Body of pancreas (tissue), 4 donors: ENCODE data around the gene SLC19A1. TPM values are rescaled to one million over a fixed set of nuclear protein-coding genes. Genes with fewer than 3 reads are reported as not detected.

ENCODE experiments used
- ATAC-seq: fragments of 150-250 bp; one replicate; pipeline ENCODE4 v1.9.1; 2016
- DNase-seq, 4 donors: peaks; one replicate each; pipeline ENCODE4 v3.0.0-alpha.2; 2019
- H3K27ac ChIP-seq, 4 donors: fragments of 200-600 bp; sonication (generic); 1 replicate in 3 of 4; 2 replicates in 1 of 4; pipeline versions ENCODE4 v1.5.1 to v1.6.1; 2016 to 2019; ENCODE audit warnings: mild to moderate bottlenecking in 1 of 4, mixed read lengths in 1 of 4, moderate library complexity in 1 of 4
- H3K27me3 ChIP-seq, 2 donors: fragments of 200-600 bp; sonication (generic); one replicate each; pipeline ENCODE4 v1.6.0; 2016; ENCODE audit warnings: mild to moderate bottlenecking in 1 of 2
- H3K36me3 ChIP-seq, 2 donors: fragments of 200-600 bp; sonication (generic); replicated peaks in 1 of 2; 2 replicates each; pipeline ENCODE4 v1.5.1; 2016; ENCODE audit warnings: low read depth in 2 of 2; ENCODE audit not compliant: insufficient read depth in 1 of 2
- H3K4me1 ChIP-seq: fragments of 200-600 bp; sonication (generic); one replicate; pipeline ENCODE4 v1.6.0; 2016
- H3K4me3 ChIP-seq, 2 donors: fragments of 200-600 bp; sonication (generic); 1 replicate in 1 of 2; 2 replicates in 1 of 2; pipeline ENCODE4 v1.5.1; 2016 to 2019
- H3K9me3 ChIP-seq, 3 donors: fragments of 200-600 bp; sonication (generic); 1 replicate in 2 of 3; 2 replicates in 1 of 3; pipeline ENCODE4 v1.5.1; 2016
- POLR2A ChIP-seq, 3 donors: fragments of 450-650 bp; IDR thresholded peaks; one replicate each; pipeline ENCODE4 v1.6.1; 2016; ENCODE audit warnings: antibody characterized with exemption in 3 of 3, mild to moderate bottlenecking in 2 of 3
- WGBS, 2 donors: methylation state at CpG; one replicate each; pipeline ENCODE4 v1.1.5; 2017; 5-methylcytosine and 5-hydroxymethylcytosine counted together
- intact Hi-C: fragments of 100-400 bp; cut with DNase I; formaldehyde crosslinking; loops from one replicate; pipeline ENCODE4 v1.15.1; 2023
- total RNA-seq, 2 donors: library from RNA; depleted of rRNA; stranded (reverse); fragments of >200 nt; gene quantifications; one replicate each; pipeline ENCODE4 v1.1.0, GENCODE V29; 2016
- TF ChIP-seq, protein P1 (sequence below), 7 experiments: fragments of 450-650 bp in 4 of 7; fragments of 200-600 bp in 3 of 7; sonication (generic) in 3 of 7; IDR thresholded peaks; one replicate each; pipeline ENCODE4 v1.5.1; 2016 to 2019; ENCODE audit warnings: antibody characterized with exemption in 7 of 7

Gene SLC19A1
- total RNA-seq, 2 donors from 2014 or later: 2.6 to 7.0 TPM

DNA sequence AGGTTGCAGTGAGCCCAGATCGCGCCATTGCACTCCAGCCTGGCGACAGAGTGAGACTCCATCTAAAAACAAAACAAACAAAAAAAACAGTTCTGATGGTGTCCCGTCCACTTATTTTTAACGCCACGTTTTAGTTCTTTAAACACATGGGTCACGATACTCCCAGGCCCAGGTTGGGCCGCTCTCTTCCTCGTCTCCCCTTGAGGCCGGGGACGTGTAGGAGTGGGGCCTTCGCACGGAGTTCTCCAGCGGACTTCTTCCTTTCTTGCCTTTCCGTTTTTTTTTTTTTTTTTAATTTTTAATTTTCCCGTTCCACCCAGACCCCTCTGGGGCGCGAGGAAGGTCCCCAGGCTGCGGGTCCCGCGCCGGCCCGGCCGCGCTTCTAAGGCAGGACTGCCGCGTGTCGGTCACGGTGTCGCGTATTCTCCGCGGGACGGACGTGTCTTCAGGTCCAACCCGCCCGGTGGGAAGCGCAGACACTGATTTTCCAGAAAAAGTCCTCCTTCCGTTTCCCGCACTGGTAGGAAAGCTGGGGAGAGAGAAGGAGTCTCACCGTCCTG is 47.5 kb upstream of the SLC19A1 start:
- H3K36me3 ChIP-seq: no peaks in the 10 kb centered on the region
- H3K4me3 ChIP-seq: peak overlapping the region in 1 of 2 donors; percentile 45
- peaks cover 19% of the 10 kb centered on the region for H3K4me1 ChIP-seq
- TF ChIP-seq, protein P1, sequence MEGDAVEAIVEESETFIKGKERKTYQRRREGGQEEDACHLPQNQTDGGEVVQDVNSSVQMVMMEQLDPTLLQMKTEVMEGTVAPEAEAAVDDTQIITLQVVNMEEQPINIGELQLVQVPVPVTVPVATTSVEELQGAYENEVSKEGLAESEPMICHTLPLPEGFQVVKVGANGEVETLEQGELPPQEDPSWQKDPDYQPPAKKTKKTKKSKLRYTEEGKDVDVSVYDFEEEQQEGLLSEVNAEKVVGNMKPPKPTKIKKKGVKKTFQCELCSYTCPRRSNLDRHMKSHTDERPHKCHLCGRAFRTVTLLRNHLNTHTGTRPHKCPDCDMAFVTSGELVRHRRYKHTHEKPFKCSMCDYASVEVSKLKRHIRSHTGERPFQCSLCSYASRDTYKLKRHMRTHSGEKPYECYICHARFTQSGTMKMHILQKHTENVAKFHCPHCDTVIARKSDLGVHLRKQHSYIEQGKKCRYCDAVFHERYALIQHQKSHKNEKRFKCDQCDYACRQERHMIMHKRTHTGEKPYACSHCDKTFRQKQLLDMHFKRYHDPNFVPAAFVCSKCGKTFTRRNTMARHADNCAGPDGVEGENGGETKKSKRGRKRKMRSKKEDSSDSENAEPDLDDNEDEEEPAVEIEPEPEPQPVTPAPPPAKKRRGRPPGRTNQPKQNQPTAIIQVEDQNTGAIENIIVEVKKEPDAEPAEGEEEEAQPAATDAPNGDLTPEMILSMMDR (IDR thresholded peaks at IDR 0.05): no peak
- TF ChIP-seq POLR2A (IDR thresholded peaks at IDR 0.05): no peak
- no peak overlapping the region for H3K27ac ChIP-seq
- peaks cover 0 to 6% (median 0%) of the 10 kb centered on the region in 3 donors for H3K9me3 ChIP-seq
- no peaks in the 10 kb centered on the region for H3K27me3 ChIP-seq
- ATAC-seq (no peak), DNase-seq (no peak)
- WGBS, 2 donors: 39 to 45% methylated on average over 33 to 41 of the region's 41 CpGs
- intact Hi-C loops: no loop called here

DNA sequence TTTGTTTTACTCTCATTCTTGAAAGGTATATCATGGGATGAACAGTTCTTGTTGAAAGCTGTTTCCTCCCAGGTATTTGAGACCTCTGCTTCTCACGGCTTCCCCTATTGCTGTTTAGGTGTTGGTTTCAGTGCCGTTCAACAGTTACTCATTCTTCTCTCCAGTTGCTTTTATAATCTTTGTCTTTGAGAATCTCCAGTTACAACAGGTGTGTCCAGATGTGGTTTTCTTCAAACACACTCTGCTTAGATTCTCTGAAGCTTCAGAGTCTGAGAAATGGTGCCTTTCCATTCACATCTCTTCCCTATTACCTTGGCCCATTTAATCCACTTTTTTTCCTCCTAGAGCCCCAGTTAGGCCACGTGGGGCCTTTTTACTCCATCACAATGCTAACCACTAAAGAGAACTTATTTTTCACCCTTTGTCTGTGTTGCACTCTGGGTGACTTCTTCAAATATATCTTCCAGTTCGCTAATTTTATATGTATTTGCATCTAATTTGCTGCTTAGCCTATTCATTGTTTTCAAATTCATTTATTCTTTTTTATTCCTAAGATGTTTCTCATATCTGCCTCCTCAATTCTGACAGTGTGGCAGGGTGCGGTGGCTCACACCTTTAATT is 46.7 kb upstream of the SLC19A1 start:
- H3K27me3 ChIP-seq: no peaks in the 10 kb centered on the region
- no peak overlapping the region for H3K27ac ChIP-seq
- TF ChIP-seq POLR2A (IDR thresholded peaks at IDR 0.05): no peak
- TF ChIP-seq, protein P1 (IDR thresholded peaks at IDR 0.05): no peak
- ATAC-seq (no peak), DNase-seq (no peak)
- H3K9me3 ChIP-seq: peaks cover 0 to 6% (median 0%) of the 10 kb centered on the region in 3 donors
- no peaks in the 10 kb centered on the region for H3K36me3 ChIP-seq
- H3K4me1 ChIP-seq: peaks cover 19% of the 10 kb centered on the region
- WGBS, 2 donors: 77 to 86% methylated on average over 5 of the region's 5 CpGs
- no peak overlapping the region for H3K4me3 ChIP-seq
- intact Hi-C loops: no loop called here

DNA sequence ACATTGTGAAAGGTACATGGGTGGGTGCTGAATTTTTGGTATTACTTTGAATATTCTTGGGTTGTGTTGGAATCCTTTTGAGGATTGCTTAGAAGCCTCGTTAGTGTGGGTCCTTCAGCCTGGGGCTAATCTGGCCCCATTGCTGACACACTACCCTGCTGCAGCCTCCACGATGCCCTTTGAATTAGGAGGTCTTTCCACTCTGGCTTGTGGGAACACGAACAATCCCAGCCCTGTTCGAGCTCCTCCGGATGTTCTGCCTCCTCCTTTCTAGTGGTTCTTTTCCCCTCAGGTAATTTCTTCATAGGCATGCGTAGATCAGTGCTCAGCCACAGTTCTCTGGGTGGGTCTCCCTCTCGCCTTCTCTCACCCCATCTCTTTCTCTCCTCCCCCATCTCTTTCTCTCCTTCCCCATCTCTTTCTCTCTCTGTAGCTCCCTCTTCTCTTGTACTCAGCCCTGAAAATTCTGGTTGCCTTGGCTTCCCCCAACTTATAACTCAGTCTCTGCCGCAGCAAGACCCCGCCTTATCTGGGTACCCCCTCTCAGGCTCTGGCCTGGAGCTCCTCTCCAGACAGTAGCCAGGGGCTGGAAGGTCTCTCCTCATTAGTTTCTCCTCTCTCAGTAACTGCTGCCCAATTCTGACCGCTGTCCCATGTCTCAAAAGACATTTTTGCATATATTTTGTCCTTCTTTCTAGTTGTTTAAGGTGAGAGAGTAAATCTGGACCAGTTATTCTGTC is 46.0 kb upstream of the SLC19A1 start:
- WGBS, 2 donors: 74 to 85% methylated on average over 10 of the region's 10 CpGs
- no peak for DNase-seq

DNA sequence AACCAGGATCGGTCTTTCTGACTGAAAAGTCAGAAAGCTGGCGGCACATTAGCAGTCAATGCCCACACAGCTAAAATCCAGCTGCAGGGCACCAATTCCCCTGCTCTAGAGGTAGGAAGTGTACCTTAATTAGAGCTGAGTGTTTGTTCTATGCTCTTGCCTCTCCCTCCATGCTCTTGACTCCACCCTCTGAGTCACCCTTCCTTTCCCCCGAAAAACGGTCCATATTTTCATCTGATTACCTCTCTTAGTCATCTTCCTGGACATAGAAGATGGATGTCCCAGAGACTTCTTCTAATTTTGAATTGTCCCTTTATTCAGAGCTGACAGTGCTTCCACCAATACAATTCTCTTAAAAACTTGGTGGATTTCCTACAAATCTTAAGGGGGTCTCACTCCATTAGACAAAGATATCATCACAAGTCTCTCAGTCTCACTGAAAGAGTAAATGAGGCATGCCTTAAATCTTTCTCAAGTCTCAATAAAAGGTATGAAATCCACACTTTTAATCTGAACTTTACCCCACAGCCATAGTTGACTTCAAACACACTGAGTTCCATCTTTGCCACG is 44.1 kb upstream of the SLC19A1 start:
- TF ChIP-seq POLR2A (IDR thresholded peaks at IDR 0.05): no peak
- TF ChIP-seq, protein P1 (IDR thresholded peaks at IDR 0.05): no peak
- 61 to 71% methylated on average over 5 of the region's 5 CpGs for WGBS, 2 donors
- intact Hi-C loops: no loop called here

More for the DNA sequence above, 46.0 kb upstream of the SLC19A1 start:
- H3K36me3 ChIP-seq: no peaks in the 10 kb centered on the region
- H3K27me3 ChIP-seq: no peaks in the 10 kb centered on the region
- H3K9me3 ChIP-seq: peaks cover 0 to 6% (median 0%) of the 10 kb centered on the region in 3 donors
- H3K27ac ChIP-seq: no peak overlapping the region
- no peak for ATAC-seq
- H3K4me3 ChIP-seq: no peak overlapping the region
- peaks cover 19% of the 10 kb centered on the region for H3K4me1 ChIP-seq
- no peak for TF ChIP-seq POLR2A (IDR thresholded peaks at IDR 0.05)
- TF ChIP-seq, protein P1 (IDR thresholded peaks at IDR 0.05): no peak
- intact Hi-C loops: no loop called here

More for the DNA sequence above, 44.1 kb upstream of the SLC19A1 start:
- Histone ChIP-seq H3K4me3 (no peak overlapping the region), H3K36me3 (no peaks in the 10 kb centered on the region), H3K27me3 (no peaks in the 10 kb centered on the region), H3K9me3 (peaks cover 0 to 6% (median 0%) of the 10 kb centered on the region in 3 donors), H3K27ac (no peak overlapping the region), H3K4me1 (peaks cover 11% of the 10 kb centered on the region)
- no peak for ATAC-seq
- no peak for DNase-seq
